ENCODE results near the gene NMNAT2. TPM values are rescaled to one million over a fixed set of nuclear protein-coding genes. Genes with fewer than 3 reads are reported as not detected.

NMNAT2 gene
- total RNA-seq, 2 experiments from 2014 or later: not detected

DNA sequence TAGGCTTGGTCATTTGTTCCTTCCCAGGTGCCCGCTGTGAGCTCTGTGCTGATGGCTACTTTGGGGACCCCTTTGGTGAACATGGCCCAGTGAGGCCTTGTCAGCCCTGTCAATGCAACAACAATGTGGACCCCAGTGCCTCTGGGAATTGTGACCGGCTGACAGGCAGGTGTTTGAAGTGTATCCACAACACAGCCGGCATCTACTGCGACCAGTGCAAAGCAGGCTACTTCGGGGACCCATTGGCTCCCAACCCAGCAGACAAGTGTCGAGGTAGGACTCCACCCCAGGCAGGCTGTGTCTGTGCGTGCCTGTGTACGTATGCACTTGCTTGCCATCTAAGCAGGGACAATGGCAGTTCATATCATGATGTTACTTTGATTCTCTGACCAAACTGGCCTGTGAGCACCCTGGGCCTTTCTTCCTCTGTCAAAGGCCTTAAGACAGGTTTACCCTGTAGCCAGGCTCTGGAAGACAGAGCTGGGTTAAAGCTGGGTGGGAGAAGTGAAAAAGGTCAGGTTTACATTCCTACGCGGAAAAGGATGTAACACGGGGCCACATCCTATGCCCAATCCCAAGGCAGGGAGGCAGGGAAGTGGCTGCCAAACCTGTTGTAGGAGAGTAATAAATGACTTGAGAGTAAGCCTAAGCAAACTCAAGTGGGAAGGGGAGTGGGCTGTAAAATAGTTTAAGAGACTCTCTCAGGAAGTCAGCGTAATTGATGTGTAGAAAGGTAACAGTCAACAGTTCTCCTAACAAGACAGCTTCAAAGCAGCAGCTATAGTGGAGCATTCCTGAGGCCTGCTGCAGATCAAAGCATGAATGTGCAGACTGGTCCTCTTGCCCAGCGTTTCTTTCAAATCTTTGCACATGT, 189.6 kb downstream of the NMNAT2 start:
- Histone ChIP-seq H3K27ac (ENCODE audit: low read depth, low read length, poor library complexity, severe bottlenecking) (no peak overlapping the region), H4K20me1 (ENCODE audit: insufficient read depth, low read length) (no peaks in the 10 kb centered on the region), H3K4me3 (ENCODE audit: low read depth, low read length, poor library complexity, severe bottlenecking) (no peak overlapping the region), H3K36me3 (ENCODE audit: insufficient read depth, low read length) (no peaks in the 10 kb centered on the region), H3K4me2 (ENCODE audit: low read length) (no peak overlapping the region), H2AFZ (ENCODE audit: low read length) (no peak overlapping the region), H3K9me3 (ENCODE audit: low read length) (no peaks in the 10 kb centered on the region), H3K9me2 (ENCODE audit: insufficient read depth, low read length) (no peaks in the 10 kb centered on the region), H3K79me2 (ENCODE audit: insufficient read depth, low read depth, low read length) (no peaks in the 10 kb centered on the region), H3K4me1 (ENCODE audit: insufficient read depth, low read length, poor library complexity, severe bottlenecking) (no peaks in the 10 kb centered on the region)
- ChIA-PET CTCF (ENCODE audit: unreplicated experiment) (interaction anchor here (2.3 kb wide), 1 partner anchor 266 kb away, joined by 7 read pairs; no protein-coding TSS in a partner anchor), POLR2A (interaction anchor here (0.5 to 0.7 kb wide), 4 partner anchors 42 to 798 kb away, joined by 3 to 5 read pairs (median 4); no protein-coding TSS in a partner anchor)
- DNase-seq (ENCODE audit: low spot score): no peak
- TF ChIP-seq CTCF (conservative IDR thresholded peaks at IDR 0.05; ENCODE audit: low read length) (no peak; the same call in none of the 2 replicates), EZH2phosphoT487 (IDR thresholded peaks at IDR 0.05; ENCODE audit: borderline replicate concordance, low read depth, low read length) (no peak)
- no TSS peak for BruUV-seq (replicated peaks)
- intact Hi-C loops (cut with micrococcal nuclease; ENCODE audit: unreplicated experiment): loop anchor here (1.0 to 2.0 kb wide), 2 partner anchors 204 to 266 kb away; no protein-coding TSS in a partner anchor

GRCh38 chr1:183227422-183228346, 190.5 kb downstream of the NMNAT2 start:
- no TSS peak for BruUV-seq (replicated peaks)

More at GRCh38 chr1:183227422-183228346, 190.5 kb downstream of the NMNAT2 start:
- DNase-seq (ENCODE audit: low spot score): peak; percentile 52
- intact Hi-C loops (cut with micrococcal nuclease; ENCODE audit: unreplicated experiment): loop anchor here (1.0 to 2.0 kb wide), 2 partner anchors 203 to 265 kb away; no protein-coding TSS in a partner anchor
- Histone ChIP-seq H3K4me1 (ENCODE audit: insufficient read depth, low read length, poor library complexity, severe bottlenecking) (no peaks in the 10 kb centered on the region), H3K4me2 (ENCODE audit: low read length) (no peak overlapping the region), H3K4me3 (ENCODE audit: low read depth, low read length, poor library complexity, severe bottlenecking) (no peak overlapping the region), H3K27ac (ENCODE audit: low read depth, low read length, poor library complexity, severe bottlenecking) (no peak overlapping the region), H3K36me3 (ENCODE audit: insufficient read depth, low read length) (no peaks in the 10 kb centered on the region), H3K9me2 (ENCODE audit: insufficient read depth, low read length) (no peaks in the 10 kb centered on the region), H4K20me1 (ENCODE audit: insufficient read depth, low read length) (no peaks in the 10 kb centered on the region), H3K79me2 (ENCODE audit: insufficient read depth, low read depth, low read length) (no peaks in the 10 kb centered on the region), H2AFZ (ENCODE audit: low read length) (no peak overlapping the region), H3K9me3 (ENCODE audit: low read length) (no peaks in the 10 kb centered on the region)
- POLR2A ChIA-PET: interaction anchor here (0.6 to 1.2 kb wide), 2 partner anchors 11 to 243 kb away, joined by 3 to 4 read pairs; no protein-coding TSS in a partner anchor
- CTCF ChIA-PET (ENCODE audit: unreplicated experiment): interaction anchor here (0.6 to 2.3 kb wide), 2 partner anchors 156 to 265 kb away, joined by 3 to 7 read pairs; no protein-coding TSS in a partner anchor
- TF ChIP-seq EZH2phosphoT487 (IDR thresholded peaks at IDR 0.05; ENCODE audit: borderline replicate concordance, low read depth, low read length): no peak
- peak; percentile 81 for TF ChIP-seq CTCF (conservative IDR thresholded peaks at IDR 0.05; ENCODE audit: low read length)

Data from OCI-LY7 (cell line).